HG02798 (cell line): Measurements from ENCODE around the gene FOS.

Source experiments
- ATAC-seq: cut with Tn5 transposase; IDR thresholded peaks from one replicate; pipeline ENCODE4 v1.9.1; 2021; ENCODE audit warnings: mild to moderate bottlenecking; ENCODE audit not compliant: unreplicated experiment, poor library complexity

Gene FOS

DNA sequence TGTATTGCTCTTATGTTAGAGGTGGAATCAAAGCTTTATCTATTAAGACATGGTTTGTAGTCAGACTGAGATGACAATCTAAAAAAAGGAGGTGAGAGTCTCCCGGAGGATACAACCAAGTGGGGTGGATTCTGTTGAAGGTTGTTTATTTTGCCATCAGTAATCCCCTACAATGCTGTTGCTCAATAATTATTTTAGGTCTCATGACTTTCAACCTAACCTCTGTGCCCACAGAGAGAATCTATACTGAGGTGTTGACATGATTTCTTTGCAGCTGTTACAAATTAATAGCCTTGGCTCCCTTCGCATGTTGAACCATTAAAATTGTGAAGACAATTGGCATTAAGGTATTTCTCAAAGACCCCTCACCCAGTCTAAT, 28.7 kb upstream of the FOS start:
- peak; percentile 32 for ATAC-seq

DNA sequence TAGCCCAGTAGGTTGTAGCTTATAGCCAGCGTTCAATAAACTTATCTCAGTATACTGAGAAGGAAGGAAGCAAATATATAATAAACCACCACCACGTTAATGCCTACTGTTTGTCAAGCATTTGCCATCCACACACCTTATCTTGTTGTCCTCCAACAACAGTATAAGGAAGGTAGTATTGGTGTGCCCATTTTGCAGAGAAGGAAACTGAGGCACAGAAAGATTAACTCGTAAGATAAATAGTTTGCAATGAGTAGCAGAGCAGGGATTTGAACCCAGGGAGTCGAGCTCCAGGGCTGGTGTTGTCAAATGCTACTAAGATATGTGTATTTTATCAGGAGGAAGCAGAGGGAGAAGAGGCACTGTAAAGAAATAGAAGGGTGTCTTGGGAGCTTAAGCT, 27.8 kb upstream of the FOS start:
- no peak for ATAC-seq

DNA sequence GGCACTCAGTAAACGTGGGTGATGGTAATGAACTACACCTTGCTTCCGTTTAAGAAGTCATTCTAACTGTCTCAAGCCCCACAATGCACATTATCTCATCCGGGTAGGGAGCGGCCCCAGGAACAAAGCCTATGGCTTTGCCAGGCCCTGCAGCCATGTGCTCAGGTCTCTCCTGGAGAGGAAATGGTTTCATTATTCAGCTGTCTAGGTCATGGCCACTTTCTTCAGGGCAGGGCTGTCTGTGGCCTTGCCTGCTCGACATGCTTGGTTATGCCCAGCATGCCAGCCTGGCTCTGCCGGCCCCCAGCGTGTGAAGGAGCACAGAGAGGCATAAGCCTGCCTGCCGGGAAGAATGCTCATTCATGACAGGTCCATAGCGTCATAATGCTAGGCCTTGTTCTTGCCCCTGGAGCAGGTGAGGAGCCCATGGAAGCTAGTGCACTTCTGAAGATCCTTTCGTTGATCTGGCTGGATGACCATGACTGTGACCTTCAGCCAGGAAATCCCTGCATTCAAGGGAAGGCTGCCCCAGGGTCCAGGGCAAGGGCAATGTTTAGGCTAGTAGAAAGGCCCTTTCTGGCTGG, 26.3 kb upstream of the FOS start:
- no peak for ATAC-seq

DNA sequence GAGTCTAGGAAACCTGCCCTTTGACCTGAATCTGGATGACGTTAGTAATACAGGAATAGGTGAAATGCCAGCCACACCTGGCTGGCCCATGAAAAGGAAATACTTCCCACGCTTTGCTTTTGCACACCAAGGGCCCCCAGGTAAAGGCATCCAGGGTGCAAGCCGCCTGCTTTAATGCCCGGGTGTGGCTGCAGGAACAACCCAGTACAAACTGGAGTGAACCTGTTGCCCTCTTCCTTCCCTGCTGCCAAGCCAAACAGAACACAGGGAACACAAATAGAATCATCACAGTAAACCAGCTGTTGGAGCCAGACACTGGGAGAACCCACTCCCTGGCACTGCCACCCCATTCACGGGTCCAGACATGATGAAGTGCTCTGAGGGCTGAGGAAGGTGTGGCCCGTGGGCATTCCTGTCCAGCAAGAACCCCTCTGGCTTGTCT, 24.2 kb upstream of the FOS start:
- no peak for ATAC-seq

DNA sequence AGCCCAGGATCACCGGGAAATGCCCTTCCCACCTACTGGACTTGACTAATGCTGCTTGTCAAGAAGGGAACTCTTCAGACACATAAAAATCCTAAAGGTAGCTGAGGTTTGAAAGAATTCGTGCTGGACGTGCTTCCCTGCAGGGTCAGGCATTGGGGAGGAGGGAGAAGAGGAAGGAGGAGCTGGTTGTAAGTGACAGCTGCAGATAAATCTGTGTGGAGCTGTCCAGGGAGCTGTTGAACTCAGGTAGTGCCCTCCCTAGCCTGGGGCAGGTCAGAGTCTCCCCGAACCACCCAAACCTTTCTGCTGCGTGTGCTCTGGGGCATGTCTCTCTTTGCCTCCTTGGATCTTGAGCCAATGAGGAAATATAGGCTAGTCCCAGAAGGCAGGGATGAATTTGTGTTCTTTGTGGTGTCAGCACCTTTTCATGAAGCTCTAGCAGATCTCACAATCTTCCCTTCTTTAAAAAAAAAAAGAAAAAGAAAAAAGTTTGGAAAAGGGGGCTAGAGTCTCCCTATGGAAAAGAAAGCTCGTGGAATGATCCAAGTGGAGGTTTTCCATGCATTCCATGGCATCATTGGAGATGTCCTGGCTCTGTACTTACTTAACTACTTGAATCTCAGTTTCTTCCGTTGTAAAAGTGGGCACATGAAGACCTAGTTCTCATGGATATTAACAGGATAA, 23.6 kb upstream of the FOS start:
- no peak for ATAC-seq

DNA sequence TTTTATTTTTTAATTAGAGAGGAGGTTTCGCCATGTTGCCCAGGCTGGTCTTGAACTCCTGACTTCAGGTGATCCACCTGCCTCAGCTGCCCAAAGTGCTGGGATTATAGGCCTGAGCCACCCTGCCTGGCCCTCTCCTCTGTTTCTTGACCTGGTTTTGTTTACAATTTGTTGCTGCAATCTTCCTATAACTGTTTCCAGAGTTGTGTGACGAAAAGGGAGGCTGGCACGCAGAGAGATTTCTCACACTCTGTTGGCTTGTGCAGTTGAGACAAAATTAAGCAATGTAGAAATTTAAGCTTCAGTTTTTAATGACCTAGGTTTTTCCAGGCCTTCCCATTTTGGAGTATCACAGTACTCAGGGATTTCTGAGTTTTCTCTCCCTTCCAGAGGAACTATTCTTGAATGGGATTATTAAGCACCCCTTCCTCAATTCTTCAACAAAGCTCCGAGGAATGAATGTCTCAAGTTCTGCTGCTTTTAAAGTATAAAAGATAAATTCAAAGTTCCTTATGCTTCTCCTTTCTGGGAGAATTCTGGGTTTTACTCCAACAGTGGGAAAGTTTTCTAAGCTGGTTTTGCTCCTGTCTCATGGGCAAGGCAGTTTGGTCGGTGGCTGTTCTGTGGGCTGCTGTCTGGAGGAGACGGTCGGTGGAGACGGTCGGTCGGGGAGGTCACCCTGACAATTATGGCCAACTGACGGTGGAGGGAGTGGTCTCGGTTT, 20.4 kb upstream of the FOS start:
- ATAC-seq, result no peak

DNA sequence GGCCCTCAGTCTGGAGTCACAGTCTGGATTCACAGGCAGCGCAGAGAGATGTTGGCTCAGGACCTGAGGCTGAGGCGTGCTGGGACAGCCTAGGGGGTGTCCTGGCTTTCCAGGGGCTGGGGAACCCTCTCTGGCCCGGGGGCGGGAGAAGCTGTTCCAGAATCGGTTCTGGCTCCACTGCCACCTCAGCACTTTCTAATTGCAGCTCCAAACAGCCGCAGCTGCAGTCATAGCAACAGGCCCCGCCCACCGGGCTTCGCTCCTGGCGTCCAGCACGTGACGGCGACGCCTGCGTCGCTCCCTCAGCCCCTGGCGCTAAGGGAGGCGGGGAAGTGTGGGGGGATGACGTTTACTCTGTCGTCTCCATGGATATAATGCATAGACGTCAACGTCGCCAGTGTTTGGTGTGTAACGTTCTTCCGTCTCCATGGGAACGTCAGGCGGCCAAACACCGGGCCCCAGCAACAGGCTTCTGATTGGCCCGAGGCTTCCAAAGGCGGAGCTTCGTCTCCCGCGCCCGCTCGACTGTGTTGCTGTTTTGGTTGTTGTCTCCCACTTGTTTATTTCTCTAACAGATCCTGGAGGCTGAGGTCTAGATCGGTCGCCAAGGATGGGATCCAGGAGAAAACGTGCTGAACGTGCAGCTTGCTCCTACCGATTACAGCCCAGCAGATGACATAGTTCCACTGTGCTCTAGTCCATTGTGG, 19.7 kb upstream of the FOS start:
- peak; percentile 98 for ATAC-seq

DNA sequence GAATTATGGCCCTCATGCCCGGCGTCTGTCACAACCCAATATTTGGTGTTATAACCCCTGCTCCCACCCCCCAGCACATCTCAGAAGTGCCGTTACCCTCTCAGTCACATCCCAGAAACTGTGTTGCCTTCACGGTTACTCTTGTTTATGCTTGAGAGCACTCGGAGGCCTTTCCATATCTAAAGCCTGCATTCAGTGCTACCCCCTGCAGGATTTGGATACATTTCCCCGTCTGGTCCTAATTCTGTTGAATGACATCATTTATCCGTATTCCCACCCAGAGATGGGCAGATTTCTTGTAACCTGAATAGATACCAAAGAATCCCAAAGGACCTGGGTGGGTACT, 19.1 kb upstream of the FOS start:
- no peak for ATAC-seq

DNA sequence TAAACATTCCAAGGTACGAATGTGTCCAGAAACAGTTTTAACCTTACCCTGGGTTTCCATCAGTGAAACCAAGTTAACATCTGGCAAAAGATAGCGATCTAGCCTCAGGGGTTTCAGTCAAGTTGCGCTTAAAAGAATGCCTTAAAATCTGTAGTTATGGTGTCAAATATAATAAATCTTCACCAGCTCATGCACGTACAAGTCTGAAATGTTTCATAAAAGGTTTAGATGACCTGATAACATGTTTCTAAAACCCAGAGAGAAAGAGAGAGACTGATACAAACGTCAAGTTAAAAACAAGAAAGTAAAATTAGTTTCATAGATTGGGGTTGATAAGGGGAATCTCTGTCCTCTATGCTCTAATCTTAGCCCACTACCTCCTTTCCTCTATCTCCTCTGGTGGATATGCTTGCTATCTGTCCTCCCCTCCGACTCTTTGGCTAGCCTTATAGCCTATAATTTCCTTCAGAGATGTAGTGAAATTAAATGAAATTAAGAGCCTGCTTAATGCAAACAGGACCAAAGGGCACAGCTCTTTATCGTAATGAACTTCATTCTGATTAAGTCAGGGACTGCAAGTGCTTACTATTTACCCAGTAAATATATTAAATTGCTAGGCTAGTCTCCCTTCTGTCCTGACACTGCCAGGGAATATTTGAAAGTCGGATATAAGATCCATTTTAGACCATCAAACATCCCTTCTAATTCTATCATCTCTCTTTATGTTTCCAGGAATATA, 18.4 kb upstream of the FOS start:
- ATAC-seq, result no peak

DNA sequence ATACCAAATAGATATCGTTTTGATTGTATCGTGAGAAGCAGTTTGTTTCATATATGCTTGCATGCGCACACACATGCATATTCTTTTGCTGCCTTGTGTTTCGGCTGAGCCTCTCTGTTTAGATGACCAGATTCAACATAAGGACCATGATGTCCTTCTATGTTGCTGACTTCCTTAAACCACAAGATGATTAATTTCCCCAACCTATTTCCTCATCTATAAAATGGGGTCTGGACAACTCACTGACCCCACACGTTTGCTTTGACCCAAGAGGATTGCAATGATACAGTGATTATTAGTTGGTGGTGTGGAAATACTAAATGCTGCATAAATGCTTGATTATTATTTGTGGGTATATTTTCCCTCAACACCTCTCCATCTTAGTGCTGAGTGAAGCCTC, 16.8 kb upstream of the FOS start:
- ATAC-seq, result no peak

DNA sequence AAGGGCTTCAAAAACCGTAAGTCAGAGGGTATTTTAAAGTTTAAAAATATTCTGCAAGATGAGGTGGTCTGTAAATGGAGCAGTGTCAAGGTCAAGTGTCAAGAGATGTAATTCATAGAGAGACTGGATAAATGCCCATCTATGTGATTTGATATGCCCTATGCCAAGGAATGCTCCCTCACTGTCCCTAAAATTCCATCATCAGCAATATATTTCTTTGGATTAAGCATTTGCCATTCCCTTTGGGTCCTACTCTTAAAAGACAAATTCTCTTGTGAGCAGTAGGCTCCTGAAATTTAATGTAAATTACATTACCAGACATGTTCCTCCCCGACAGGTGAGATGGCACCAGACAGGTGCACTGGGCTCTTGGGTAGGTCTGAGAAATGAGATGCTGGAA, 16.0 kb upstream of the FOS start:
- ATAC-seq, result no peak

DNA sequence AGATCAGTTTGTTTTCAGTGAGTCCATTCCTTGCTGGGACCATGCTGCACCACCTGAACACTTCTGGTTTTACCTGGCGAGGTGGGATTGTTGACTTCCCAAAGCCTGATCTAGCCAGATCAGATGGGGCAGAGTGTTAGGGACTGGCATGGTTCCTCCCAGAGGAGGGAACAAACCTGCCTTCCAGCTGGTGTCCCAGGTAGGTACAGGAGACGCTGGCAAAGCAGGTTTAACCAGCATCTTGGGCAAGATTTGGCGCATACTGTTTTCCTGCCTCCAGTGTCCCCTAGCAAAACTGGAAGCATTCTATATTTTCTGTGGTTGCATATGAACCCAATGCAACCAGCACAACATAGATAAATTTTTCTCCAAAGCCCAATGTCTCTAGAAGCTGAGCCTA, 14.6 kb upstream of the FOS start:
- no peak for ATAC-seq

DNA sequence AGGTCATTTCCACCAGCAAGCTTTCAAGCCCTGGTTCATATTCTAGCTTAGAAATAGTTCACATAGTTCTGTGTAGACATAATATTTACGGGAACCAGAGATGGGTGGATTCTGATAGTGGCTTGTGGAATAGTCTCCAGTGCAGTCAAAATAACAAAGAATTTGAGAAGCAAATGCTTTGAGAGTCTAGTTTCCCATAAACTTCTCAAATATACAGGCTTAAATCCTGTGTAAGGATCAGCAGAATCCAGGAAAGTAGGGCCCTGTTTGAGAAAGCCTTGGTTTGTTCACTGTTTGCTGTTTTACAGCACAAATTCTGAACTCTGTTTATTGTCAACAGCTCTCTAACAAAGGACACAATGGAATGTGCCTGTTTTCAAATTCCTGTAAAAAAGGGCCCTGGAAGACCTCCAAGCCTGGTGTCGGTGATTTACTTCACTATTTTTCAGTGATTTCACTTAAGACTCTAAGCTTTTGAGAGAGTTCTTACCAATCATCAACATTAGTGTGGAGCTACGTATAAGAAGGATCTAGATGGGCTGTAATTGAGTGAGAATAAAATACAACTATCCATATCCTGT, 11.4 kb upstream of the FOS start:
- ATAC-seq, result no peak

DNA sequence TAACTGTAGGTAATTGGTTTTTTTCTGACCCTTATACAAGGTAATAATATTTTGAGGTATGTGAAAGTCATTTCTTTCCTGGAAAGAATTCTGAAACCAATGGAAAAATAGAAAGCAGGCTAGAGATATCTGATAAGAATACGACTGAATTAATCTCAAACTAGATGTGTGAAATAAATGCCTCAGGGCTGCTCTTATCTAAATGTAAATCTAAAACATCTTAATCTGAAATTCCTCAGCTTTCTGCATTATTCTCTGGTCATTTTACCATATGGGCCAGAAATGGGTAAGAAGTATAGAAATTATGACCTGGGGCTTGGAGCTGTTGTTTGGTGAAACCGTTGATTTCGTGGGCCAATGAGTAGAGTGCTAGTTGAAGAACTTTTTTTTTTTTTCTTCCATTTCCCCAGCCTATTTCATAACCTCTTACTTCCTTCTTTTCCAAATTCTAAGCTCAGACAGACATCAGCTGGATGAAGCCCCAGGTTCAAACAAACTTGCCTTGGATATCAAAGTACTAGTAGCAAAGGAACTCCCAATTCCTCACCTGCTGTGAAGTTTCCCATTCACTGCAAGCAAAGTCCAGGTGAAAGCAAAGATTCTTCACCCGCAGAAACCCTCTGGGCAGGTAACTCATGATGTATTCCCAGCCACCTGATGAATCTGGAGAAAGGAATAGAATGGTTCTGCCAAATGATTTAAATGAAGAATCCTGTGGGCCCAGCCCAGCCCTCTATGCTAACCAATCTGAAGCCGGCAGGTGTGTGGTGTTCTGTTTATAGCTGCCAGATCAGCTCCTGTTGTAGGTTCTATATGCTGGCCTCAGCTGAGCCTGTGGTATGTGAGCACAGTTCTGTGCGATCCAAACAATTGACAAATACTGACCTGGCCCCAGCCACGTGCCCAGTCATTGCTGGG, 9.7 kb upstream of the FOS start:
- no peak for ATAC-seq

DNA sequence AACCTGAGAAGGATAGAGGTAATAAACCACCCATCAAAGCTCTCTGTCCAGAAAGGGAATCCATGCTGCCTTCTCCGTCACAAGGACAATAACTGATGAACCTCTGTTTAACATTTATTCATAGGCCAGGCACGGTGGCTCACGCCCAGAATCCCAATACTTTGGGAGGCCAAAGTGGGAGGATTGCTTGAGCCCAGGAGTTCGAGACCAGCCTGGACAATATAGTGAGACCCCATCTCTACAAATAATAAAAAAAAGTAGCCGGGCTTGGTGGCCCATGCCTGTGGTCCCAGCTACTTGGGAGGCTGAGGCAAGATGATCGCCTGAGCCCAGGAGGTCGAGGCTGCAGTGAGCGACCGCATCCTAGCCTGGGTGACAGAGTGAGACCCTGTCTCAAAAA, 7.1 kb upstream of the FOS start:
- ATAC-seq, result no peak

DNA sequence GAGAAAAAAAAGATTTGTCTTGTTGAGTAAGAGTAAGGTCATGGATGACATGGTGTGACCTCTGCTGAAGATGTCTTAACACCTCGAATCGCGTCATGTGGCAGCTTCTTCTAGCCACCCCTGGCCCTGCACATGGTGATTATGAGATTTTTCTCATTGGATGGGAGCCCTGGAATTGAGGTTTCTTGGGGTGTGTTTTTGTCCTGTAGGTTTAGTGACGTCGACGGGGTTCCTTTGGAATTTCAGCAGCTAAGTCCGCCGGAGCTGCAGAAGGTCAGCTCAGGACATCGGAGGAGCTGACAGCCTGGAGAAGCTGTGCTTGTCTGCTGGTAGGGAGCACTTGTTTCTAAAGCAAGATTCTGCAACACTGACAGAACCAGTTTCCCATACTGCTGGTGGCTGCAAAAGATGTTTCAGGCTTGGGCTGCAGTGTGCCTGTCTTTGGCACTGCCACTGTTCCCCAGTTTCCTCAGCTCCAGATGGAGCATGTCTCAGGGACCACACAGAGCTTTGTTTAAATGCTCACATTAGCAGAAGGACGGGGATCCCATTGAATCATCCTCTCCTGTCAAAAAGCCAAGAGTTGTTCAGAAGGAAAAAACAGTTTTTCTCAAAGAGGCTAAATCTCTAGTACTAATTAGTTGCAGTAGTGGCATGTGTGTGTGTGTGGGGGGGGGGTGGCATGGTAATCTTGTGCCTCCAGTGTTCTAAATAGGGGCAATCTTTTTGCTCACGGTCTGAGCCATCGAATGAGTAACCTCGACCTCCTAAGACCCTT, 5.2 kb upstream of the FOS start:
- no peak for ATAC-seq

DNA sequence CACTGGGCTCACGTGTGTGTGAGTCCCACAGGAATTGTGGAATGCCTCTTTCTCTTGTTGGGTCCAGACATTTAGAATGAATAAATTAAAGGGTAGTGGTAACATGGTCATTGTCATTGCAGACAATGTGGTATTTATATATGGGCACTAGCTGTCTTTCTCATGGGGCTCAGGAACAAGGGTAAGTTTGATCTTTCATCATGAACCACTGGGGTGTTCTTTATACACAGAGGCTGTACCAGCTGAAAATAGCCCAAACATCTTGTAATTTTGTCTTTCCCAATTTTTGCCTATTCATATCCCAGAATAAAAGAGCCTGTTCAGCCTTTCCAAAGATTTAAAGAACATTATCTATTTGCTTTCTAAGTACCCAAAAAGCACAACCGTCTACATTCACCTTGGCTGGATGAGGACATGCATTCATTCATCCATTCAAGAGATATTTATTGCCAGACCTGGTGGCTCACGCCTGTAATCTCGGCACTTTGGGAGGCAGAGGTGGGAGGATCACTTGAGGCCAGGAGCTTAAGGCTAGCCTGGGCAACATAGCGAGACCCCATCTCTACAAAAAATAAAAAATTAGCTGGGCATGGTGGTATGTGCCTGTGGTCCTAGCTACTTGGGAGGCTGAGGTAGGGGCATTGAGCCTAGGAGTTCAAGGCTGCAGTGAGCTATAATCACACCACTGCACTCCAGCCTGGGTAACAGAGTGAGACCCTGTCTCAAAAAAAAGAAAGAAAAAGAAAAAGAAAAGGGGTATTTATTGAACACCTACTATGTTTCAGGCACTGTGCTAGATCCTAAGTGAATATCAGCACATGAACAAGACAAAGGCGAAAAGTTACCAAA, 4.4 kb upstream of the FOS start:
- ATAC-seq, result no peak
